GM23248 (cell line): ENCODE measurements around the gene SLFN11.
"Not testable (repeated sequence)": the region's sequence is repeated elsewhere in the genome, so short reads cannot be mapped to it uniquely, and the experiment has no call there.

Source experiments
- EZH2 ChIP-seq: fragments of 200-600 bp; sonication (generic); IDR thresholded peaks from 2 replicates; pipeline ENCODE4 v1.6.1; 2018; ENCODE audit warnings: antibody characterized with exemption, mild to moderate bottlenecking; ENCODE audit not compliant: insufficient read depth, poor library complexity, severe bottlenecking
- EZH2phosphoT487 ChIP-seq: fragments of 200-600 bp; sonication (generic); IDR thresholded peaks from 2 replicates; pipeline ENCODE4 v1.6.1; 2018; ENCODE audit warnings: antibody characterized with exemption, moderate library complexity, mild to moderate bottlenecking, low read depth; ENCODE audit not compliant: insufficient read depth

DNA sequence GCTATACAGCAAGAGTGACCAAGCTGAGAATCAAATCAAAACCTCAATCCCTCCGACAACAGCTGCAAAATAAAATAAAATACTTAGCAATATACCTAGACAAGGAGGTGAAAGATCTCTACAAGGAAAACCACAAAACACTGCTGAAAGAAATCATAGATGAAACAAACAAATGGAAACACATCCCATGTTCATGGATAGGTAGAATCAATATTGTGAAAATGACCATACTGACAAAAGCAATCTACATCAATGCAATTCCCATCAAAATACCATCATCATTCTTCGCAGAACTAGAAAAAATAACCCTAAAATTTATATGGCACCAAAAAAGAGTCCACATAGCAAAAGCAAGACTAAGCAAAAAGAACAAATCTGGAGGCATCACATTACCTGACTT, 41.3 kb upstream of the SLFN11 start:
- TF ChIP-seq EZH2phosphoT487, EZH2: not testable (repeated sequence)
